HepG2 (cell line): ENCODE results near the gene PTMA. TPM values are rescaled to one million over a fixed set of nuclear protein-coding genes. Genes with fewer than 3 reads are reported as not detected.

ENCODE experiments used
- AKNA ChIP-seq: sonication (generic); formaldehyde crosslinking; IDR thresholded peaks from 2 replicates; pipeline ENCODE4 v1.4.0; 2020; ENCODE audit warnings: missing genetic modification reagents, borderline replicate concordance
- CENPX ChIP-seq: sonication (generic); formaldehyde crosslinking; IDR thresholded peaks from 2 replicates; pipeline ENCODE4 v1.9.0; 2021; ENCODE audit warnings: mild to moderate bottlenecking, missing genetic modification reagents, moderate library complexity
- EEA1 ChIP-seq: sonication (generic); formaldehyde crosslinking; IDR thresholded peaks from 2 replicates; pipeline ENCODE4 v1.5.1; 2020; ENCODE audit warnings: mild to moderate bottlenecking, missing genetic modification reagents, borderline replicate concordance
- FOSL1 ChIP-seq: sonication (generic); formaldehyde crosslinking; IDR thresholded peaks from 2 replicates; pipeline ENCODE4 v1.9.0; 2021; ENCODE audit warnings: missing genetic modification reagents, borderline replicate concordance
- GLMP ChIP-seq: sonication (generic); formaldehyde crosslinking; IDR thresholded peaks from 2 replicates; pipeline ENCODE4 v1.9.0; 2021; ENCODE audit warnings: missing genetic modification reagents, mild to moderate bottlenecking, borderline replicate concordance
- HNF1B ChIP-seq: sonication (generic); formaldehyde crosslinking; IDR thresholded peaks from 2 replicates; pipeline ENCODE4 v1.5.1; 2020; ENCODE audit warnings: mild to moderate bottlenecking, moderate library complexity, missing genetic modification reagents
- IKZF4 ChIP-seq: sonication (generic); formaldehyde crosslinking; IDR thresholded peaks from 2 replicates; pipeline ENCODE4 v1.5.1; 2020; ENCODE audit warnings: borderline replicate concordance, mild to moderate bottlenecking, low read depth, missing genetic modification reagents; ENCODE audit errors: not compliant biosample characterization
- MAX ChIP-seq: IDR thresholded peaks from 2 replicates; pipeline ENCODE4 v1.6.1; 2012; ENCODE audit warnings: inconsistent platforms
- RAD51 ChIP-seq: fragments of 450-650 bp; IDR thresholded peaks from 2 replicates; pipeline ENCODE4 v1.6.1; 2016; ENCODE audit warnings: borderline replicate concordance
- REPIN1 ChIP-seq: sonication (generic); formaldehyde crosslinking; IDR thresholded peaks from 2 replicates; pipeline ENCODE4 v1.8.0; 2022; ENCODE audit warnings: missing genetic modification reagents, low read depth, mild to moderate bottlenecking, borderline replicate concordance
- SALL2 ChIP-seq: sonication (generic); formaldehyde crosslinking; IDR thresholded peaks from 2 replicates; pipeline ENCODE4 v1.8.1; 2023; ENCODE audit warnings: mild to moderate bottlenecking, missing genetic modification reagents, inconsistent platforms
- TAF1 ChIP-seq: sonication (generic); formaldehyde crosslinking; IDR thresholded peaks from 2 replicates; pipeline ENCODE4 v1.4.0; 2020; ENCODE audit warnings: missing genetic modification reagents
- TRIM22 ChIP-seq: fragments of 450-650 bp; IDR thresholded peaks from 2 replicates; pipeline ENCODE4 v1.6.1; 2017
- ZMYM4 ChIP-seq: sonication (generic); formaldehyde crosslinking; IDR thresholded peaks from 2 replicates; pipeline ENCODE4 v1.8.1; 2023; ENCODE audit warnings: mild to moderate bottlenecking, missing genetic modification reagents
- ZNF17 ChIP-seq: sonication (generic); formaldehyde crosslinking; IDR thresholded peaks from 2 replicates; pipeline ENCODE4 v1.5.0; 2020; ENCODE audit warnings: mild to moderate bottlenecking, missing genetic modification reagents
- ZNF512 ChIP-seq: sonication (generic); formaldehyde crosslinking; IDR thresholded peaks from 2 replicates; pipeline ENCODE4 v1.4.0; 2020; ENCODE audit warnings: mild to moderate bottlenecking, missing genetic modification reagents
- ZNF589 ChIP-seq: sonication (generic); formaldehyde crosslinking; conservative IDR thresholded peaks from 2 replicates; pipeline ENCODE4 v1.8.0; 2022; ENCODE audit warnings: mild to moderate bottlenecking, moderate library complexity, missing genetic modification reagents
- polyA plus RNA-seq, 8 experiments: library from polyadenylated mRNA; depleted of rRNA in 3 of 8; stranded (reverse) in 7 of 8; unstranded in 1 of 8; fragments of >200 nt; fragmentation: Illumina TruSeq in 4 of 8; extraction: Trizol in 4 of 8; gene quantifications; 2 replicates each; pipeline versions ENCODE4 v1.2.1 to v1.2.3, GENCODE V29; 2011 to 2016; ENCODE audit warnings: low read depth in 4 of 8, missing spikeins in 1 of 8, mixed read lengths in 1 of 8; ENCODE audit not compliant: insufficient read depth in 1 of 8
- total RNA-seq, 5 experiments: library from RNA; depleted of rRNA; stranded (reverse); fragments of >200 nt; fragmentation: Illumina TruSeq; extraction: Trizol; gene quantifications; 2 replicates each; pipeline ENCODE4 v1.2.3, GENCODE V29; 2016; ENCODE audit warnings: low read depth in 1 of 5

PTMA gene
- total and polyA plus RNA-seq, 2 of the 13 experiments (the other 11 are each of a cell fraction or from before 2014, with no cell fraction given): 190 to 1,086 TPM

- TF ChIP-seq ZNF589 (CRISPR knock-in tag): 0 out of 2 replicates have a peak, but pooled peaks have one; percentile 25
- TF ChIP-seq REPIN1 (CRISPR knock-in tag): peak; percentile 88
- no peak for TF ChIP-seq FOSL1 (CRISPR knock-in tag)
- peak; percentile 48 for TF ChIP-seq HNF1B (CRISPR knock-in tag)
- TF ChIP-seq SALL2 (CRISPR knock-in tag): no peak
- TF ChIP-seq AKNA (CRISPR knock-in tag): no peak
- no peak for TF ChIP-seq ZNF17 (CRISPR knock-in tag)
- peak; percentile 56 for TF ChIP-seq IKZF4 (CRISPR knock-in tag)
- TF ChIP-seq MAX: peak; percentile 92
- no peak for TF ChIP-seq TRIM22
- TF ChIP-seq EEA1 (CRISPR knock-in tag): no peak
- TF ChIP-seq CENPX (CRISPR knock-in tag): no peak
- TF ChIP-seq ZNF512: no peak
- no peak for TF ChIP-seq RAD51
- TF ChIP-seq TAF1: peak; percentile 55; the same call in 1 of the 2 replicates
- TF ChIP-seq ZMYM4: peak; percentile 40; the same call in 1 of the 2 replicates
- TF ChIP-seq GLMP (CRISPR knock-in tag): no peak
These were observed 6.6 kb upstream of the PTMA start (continued) for GRCh38 chr2:231701456-231702373.
